NK-92 treated with Interleukin-12 subunit alpha and Interleukin-12 subunit beta, amount 100 ng/mL, for 24 hours (cell line): ENCODE results near the gene UGT2B15.
"Not testable (repeated sequence)": the region's sequence is repeated elsewhere in the genome, so short reads cannot be mapped to it uniquely, and the experiment has no call there.

Experiments used
- DNase-seq: peaks from one replicate; lab custom pipeline; 2025; lab: John Stamatoyannopoulos, UW

The UGT2B15 gene

DNA sequence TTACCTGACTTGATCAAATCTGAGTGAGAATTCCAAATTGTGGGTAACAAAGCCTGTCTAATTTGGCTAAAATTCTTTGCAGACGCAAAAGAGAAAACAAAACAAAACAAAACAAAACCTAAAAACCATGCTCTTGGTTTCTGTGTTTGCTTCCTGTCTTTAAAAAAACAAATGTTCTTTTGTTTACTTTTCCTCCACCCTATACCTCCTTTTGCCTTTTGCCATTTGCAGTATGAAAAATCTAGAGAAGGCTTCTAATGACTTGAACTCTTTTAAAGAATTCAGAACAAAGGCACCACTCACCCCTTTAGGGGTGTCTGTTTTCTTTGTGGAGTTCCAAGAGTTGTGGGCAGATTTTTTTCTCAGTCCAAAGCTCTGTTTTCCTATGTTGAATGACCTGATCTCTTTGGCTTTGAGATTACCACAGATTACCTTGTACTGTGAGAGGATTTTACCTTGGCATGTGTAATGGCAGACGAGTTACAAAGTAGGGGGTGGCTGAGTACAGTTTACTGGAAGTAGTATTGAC is 13.9 kb downstream of the UGT2B15 start:
- not testable (repeated sequence) for DNase-seq

DNA sequence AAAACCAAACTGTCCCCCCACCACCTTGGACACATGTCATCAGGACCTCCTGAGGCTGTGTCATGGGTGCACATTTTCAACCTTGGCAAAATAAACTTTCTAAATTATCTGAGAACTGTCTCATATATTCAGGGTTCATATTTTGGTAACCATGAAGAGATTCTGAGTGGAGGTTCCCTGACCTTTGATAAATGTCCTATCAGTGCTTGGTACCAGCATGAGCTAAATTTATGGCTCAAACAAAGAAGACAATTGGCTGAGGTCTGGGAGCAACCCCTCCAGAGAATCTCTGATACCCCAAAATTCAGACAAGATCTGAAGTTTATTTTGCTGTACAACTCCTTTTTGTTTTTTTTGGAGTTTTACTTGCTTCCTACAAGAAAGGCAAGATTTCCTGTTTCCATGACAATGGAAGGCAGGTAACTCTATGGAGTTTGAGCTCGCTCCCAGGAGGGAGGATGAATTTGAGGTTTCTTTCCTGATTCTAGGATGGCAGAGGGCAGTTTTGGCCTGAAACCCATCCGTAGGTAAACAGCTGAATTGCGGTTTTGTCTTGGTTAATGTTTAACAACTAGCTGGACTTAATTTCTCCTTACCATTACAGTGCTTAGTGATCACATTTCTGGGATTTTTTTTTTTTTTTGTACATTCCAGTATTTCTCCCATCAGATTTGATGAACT is 14.5 kb downstream of the UGT2B15 start:
- DNase-seq: no peak

GRCh38 chr4:68654946-68655721 is 15.3 kb downstream of the UGT2B15 start:
- DNase-seq: no peak

GRCh38 chr4:68651932-68652331 is 18.5 kb downstream of the UGT2B15 start:
- DNase-seq: no peak

GRCh38 chr4:68630371-68630770 is 40.1 kb downstream of the UGT2B15 start:
- no peak for DNase-seq

DNA sequence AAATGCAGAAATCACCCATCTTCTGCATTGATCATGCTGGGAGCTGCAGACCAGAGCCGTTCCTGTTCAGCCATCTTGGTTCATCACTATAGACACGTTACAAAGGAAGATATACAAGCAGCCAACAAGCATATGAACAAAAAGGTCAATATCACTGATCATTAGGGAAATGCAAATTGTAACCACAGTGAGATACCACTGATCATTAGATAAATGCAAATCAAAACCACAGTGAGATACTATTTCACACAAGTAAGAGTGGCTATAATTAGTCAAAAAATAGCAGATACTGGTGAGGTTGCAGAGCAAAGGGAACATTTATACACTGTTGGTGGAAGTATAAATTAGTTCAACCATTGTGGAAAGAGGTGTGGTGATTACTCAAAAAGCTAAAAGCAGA is 47.7 kb downstream of the UGT2B15 start:
- not testable (repeated sequence) for DNase-seq

GRCh38 chr4:68617003-68617698 is 53.3 kb downstream of the UGT2B15 start:
- DNase-seq: no peak

GRCh38 chr4:68615699-68616422 is 54.6 kb downstream of the UGT2B15 start:
- no peak for DNase-seq

DNA sequence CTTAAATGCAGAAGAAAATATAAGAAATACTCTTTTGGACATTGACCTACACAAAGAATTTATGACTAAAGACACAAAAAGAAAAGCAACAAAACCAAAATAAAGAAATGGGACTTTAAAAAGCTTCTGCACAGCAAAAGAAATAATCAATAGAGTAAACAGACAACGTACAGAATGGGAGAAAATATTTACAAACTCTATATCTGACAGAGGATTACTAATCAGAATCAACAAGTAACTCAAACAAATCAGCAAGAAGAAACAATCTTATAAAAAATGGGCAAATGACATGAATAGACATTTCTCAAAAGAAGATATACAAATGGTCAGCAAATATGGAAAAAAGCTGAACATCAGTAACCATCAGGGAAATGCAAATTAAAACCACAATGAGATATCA is 56.7 kb downstream of the UGT2B15 start:
- no peak for DNase-seq

DNA sequence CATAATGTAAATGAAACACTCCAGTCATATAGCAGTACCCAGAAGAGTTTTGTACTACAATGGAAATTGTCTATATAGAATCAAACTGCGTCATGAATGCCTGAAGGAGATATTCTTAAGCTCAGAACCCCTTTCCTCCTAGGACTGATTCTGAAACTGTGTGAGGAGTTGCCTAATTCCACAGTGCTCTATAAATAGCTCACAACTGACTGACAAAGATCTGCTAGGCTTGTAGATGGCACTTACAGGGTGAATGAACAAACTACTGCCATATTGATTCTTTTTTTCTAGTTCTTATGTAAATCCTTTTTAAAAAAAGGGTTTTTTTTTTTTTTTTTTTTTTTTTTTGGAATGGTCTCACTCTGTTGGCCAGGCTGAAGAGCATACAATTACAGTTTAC is 64.2 kb downstream of the UGT2B15 start:
- no peak for DNase-seq

- no peak for DNase-seq
Observed at GRCh38 chr4:68599150-68599549, 71.3 kb downstream of the UGT2B15 start.

DNA sequence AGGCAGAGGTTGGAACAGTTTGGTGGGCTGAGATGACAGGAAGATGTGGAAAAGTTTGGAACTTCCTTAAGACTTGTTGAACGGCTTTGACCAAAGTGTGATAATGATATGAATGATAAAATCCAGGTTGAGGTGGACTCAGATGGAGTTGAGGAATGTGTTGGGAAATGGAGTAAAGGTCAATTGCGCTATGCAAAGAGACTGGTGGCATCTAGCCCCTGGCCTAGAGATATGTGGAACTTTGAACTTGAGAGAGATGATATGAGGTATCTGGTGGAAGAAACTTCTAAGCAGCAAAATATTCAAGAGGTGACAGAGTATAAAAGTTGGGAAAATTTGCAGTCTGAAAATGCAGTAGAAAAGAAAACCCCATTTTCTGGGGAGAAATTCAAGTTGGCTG is 73.0 kb downstream of the UGT2B15 start:
- no peak for DNase-seq
